ENCODE data around the gene TMEFF2.
"Not testable (repeated sequence)": the region's sequence is repeated elsewhere in the genome, so short reads cannot be mapped to it uniquely, and the experiment has no call there.

TMEFF2 gene

GRCh38 chr2:192183296-192183695 is 11.4 kb downstream of the TMEFF2 start:
- no peak for DNase-seq

- DNase-seq: no peak
Measured at GRCh38 chr2:192166946-192167345, 27.8 kb downstream of the TMEFF2 start.

- DNase-seq: no peak
Measured at GRCh38 chr2:192165842-192166241, 28.9 kb downstream of the TMEFF2 start.

GRCh38 chr2:192162392-192163042 is 32.2 kb downstream of the TMEFF2 start:
- peak; percentile 47 to 74 for DNase-seq

- DNase-seq: no peak
Measured at GRCh38 chr2:192161656-192162290, 33.0 kb downstream of the TMEFF2 start.

- DNase-seq: no peak
Measured at GRCh38 chr2:192159736-192160135, 35.0 kb downstream of the TMEFF2 start.

GRCh38 chr2:192159208-192159607 is 35.5 kb downstream of the TMEFF2 start:
- no peak for DNase-seq

GRCh38 chr2:192157776-192158175 is 37.0 kb downstream of the TMEFF2 start:
- DNase-seq: no peak

GRCh38 chr2:192155511-192156118 is 39.1 kb downstream of the TMEFF2 start:
- DNase-seq: no peak

- DNase-seq: no peak
Measured at GRCh38 chr2:192153561-192153960, 41.2 kb downstream of the TMEFF2 start.

GRCh38 chr2:192151853-192152252 is 42.9 kb downstream of the TMEFF2 start:
- no peak for DNase-seq

- DNase-seq: no peak
Measured at GRCh38 chr2:192150166-192150565, 44.6 kb downstream of the TMEFF2 start.

GRCh38 chr2:192148620-192149321 is 46.0 kb downstream of the TMEFF2 start:
- DNase-seq: no peak

- no peak for DNase-seq
Measured at GRCh38 chr2:192148241-192148619, 46.5 kb downstream of the TMEFF2 start.

- DNase-seq: no peak
Measured at GRCh38 chr2:192146069-192147015, 48.4 kb downstream of the TMEFF2 start.

- no peak for DNase-seq
Measured at GRCh38 chr2:192145496-192145895, 49.2 kb downstream of the TMEFF2 start.

- DNase-seq: no peak
Measured at GRCh38 chr2:192140236-192140839, 54.4 kb downstream of the TMEFF2 start.

- no peak for DNase-seq
Measured at GRCh38 chr2:192139813-192140212, 54.9 kb downstream of the TMEFF2 start.

GRCh38 chr2:192137451-192137850 is 57.3 kb downstream of the TMEFF2 start:
- DNase-seq: no peak

GRCh38 chr2:192132604-192133003 is 62.1 kb downstream of the TMEFF2 start:
- DNase-seq: not testable (repeated sequence)

- DNase-seq: not testable (repeated sequence)
Measured at GRCh38 chr2:192130312-192130711, 64.4 kb downstream of the TMEFF2 start.

- DNase-seq: no peak
Measured at GRCh38 chr2:192128655-192129054, 66.1 kb downstream of the TMEFF2 start.

Measured in CD4-positive, alpha-beta T cell treated with Interferon alpha-2 for 1 hour (primary cell).